Prostate gland (tissue), 2 donors: ENCODE results near the gene KDM4C.

ENCODE experiments used
- POLR2A ChIP-seq: fragments of 450-650 bp; IDR thresholded peaks from one replicate; pipeline ENCODE4 v1.6.1; 2016; ENCODE audit warnings: antibody characterized with exemption, mild to moderate bottlenecking
- TF ChIP-seq, protein P1 (sequence below), 4 experiments: fragments of 200-600 bp in 2 of 4; fragments of 450-650 bp in 2 of 4; sonication (generic) in 2 of 4; IDR thresholded peaks; 1 replicate in 3 of 4; 2 replicates in 1 of 4; pipeline ENCODE4 v1.5.1; 2016 to 2019; ENCODE audit warnings: antibody characterized with exemption in 4 of 4, mild to moderate bottlenecking in 2 of 4, moderate library complexity in 2 of 4

DNA sequence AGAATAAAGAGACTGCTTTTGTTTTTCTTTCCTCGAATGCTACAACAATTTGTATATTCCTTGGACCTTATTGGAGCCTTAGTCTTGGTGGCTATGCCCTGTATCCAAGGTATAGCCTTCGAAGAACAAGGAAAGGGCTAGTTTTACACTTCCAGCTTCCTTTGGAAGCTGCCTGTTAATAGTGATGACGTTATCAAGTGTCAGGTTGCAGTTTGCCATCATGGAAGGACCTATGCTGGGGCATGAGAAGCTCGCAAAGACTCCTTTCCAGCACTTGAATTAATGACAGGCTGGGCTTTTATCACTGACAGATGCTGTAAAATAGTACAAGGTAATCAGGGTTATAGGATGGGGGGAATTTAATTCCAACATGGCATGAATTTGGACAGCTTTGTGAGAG is 157.9 kb downstream of the KDM4C start:
- TF ChIP-seq, protein P1, sequence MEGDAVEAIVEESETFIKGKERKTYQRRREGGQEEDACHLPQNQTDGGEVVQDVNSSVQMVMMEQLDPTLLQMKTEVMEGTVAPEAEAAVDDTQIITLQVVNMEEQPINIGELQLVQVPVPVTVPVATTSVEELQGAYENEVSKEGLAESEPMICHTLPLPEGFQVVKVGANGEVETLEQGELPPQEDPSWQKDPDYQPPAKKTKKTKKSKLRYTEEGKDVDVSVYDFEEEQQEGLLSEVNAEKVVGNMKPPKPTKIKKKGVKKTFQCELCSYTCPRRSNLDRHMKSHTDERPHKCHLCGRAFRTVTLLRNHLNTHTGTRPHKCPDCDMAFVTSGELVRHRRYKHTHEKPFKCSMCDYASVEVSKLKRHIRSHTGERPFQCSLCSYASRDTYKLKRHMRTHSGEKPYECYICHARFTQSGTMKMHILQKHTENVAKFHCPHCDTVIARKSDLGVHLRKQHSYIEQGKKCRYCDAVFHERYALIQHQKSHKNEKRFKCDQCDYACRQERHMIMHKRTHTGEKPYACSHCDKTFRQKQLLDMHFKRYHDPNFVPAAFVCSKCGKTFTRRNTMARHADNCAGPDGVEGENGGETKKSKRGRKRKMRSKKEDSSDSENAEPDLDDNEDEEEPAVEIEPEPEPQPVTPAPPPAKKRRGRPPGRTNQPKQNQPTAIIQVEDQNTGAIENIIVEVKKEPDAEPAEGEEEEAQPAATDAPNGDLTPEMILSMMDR (IDR thresholded peaks at IDR 0.05) = no peak
- no peak for TF ChIP-seq POLR2A
